ENCODE results near the gene EXOSC3. TPM values are rescaled to one million over a fixed set of nuclear protein-coding genes. Genes with fewer than 3 reads are reported as not detected.
"Not testable (repeated sequence)": the region's sequence is repeated elsewhere in the genome, so short reads cannot be mapped to it uniquely, and the experiment has no call there.

EXOSC3 gene
- total and polyA plus RNA-seq, 3 experiments from 2014 or later, result 23.8 to 112 (median 107) TPM

DNA sequence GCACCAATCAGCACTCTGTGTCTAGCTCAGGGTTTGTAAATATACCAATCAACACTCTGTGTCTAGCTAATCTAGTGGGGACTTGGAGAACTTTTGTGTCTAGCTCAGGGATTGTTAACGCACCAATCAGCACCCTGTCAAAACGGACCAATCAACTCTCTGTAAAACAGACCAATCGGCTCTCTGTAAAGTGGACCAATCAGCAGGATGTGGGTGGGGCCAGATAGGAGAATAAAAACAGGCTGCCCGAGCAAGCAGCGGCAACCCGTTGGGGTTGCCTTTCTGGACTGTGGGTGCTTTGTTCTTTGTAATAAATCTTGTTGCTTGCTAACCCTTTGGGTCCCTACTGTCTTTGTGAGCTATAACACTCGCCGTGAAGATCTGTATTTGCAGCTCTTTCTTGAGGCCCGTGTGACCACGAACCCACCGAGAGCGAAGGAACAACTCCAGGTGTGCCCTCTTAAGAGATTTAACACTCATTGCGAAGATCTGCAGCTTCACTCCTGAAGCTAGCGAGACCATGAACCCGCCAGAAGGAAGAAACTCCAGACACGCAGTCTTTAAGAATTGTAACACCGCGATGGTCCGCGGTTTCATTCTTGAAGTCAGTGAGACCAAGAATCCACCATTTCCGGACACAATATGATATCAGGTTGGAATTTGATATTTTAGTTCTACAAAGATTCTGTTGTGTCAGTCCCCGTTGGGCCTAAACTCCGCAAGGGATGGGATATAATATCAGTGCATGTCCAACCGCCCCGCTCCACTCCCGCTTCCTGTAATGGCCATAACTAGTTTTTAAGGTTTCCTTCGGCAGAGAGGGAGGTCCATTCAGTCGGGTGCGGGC is 32.0 kb downstream of the EXOSC3 start:
- H3K27me3 ChIP-seq (ENCODE audit: insufficient read depth, low read length, poor library complexity, severe bottlenecking), result no peaks in the 10 kb centered on the region
- H3K27ac ChIP-seq (ENCODE audit: low read depth, low read length), result peak overlapping the region; percentile 85
- H3K36me3 ChIP-seq (ENCODE audit: insufficient read depth, low read length), result no peaks in the 10 kb centered on the region
- peak overlapping the region; percentile 99 for H3K4me3 ChIP-seq (ENCODE audit: low read length)
- peaks cover 33 to 46% (median 35%) of the 10 kb centered on the region in 3 donors for H3K4me1 Mint-ChIP-seq
- H3K4me3 Mint-ChIP-seq, result peak overlapping the region; percentile 96 to 99 (median 97)
- H3K4me1 ChIP-seq (ENCODE audit: insufficient read depth, low read length), result peaks cover 16% of the 10 kb centered on the region
- ChIA-PET POLR2A (interaction anchor here (1.1 kb wide), 1 partner anchor 48 kb away, joined by 3 read pairs; the partner anchor contains the start of gene DCAF10), CTCF (interaction anchor here (0.8 to 1.6 kb wide), 3 partner anchors 9 to 20 kb away, joined by 3 read pairs; no protein-coding TSS in a partner anchor)
- H3K27me3 Mint-ChIP-seq, result peaks cover 0 to 1% of the 10 kb centered on the region in 2 donors
- no peaks in the 10 kb centered on the region for H3K9me3 Mint-ChIP-seq
- peak in 1 of 5 donors; percentile 8 for DNase-seq
- no peaks in the 10 kb centered on the region for H3K9me3 ChIP-seq (ENCODE audit: low read length)
- H3K27ac Mint-ChIP-seq, result peak overlapping the region; percentile 71 to 98 (median 96)
- H3K36me3 Mint-ChIP-seq, result peaks cover 0 to 14% (median 0%) of the 10 kb centered on the region in 3 donors

DNA sequence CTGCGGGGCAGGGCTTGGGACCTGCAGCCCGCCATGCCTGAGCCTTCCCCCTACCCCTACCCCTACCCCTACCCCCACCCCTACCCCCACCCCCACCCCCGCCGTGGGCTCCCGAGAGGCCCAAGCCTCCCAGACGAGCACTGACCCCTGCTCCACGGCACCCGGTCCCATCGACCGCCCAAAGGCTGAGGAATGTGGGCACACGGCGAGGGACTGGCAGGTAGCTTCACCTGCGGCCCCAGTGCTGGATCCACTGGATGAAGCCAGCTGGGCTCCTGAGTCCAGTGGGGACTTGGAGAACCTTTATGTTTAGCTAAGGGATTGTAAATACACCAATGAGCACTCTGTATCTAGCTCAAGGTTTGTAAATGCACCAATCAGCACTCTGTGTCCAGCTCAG is 32.8 kb downstream of the EXOSC3 start:
- POLR2A ChIA-PET, result interaction anchor here (1.1 kb wide), 1 partner anchor 48 kb away, joined by 3 read pairs; the partner anchor contains the start of gene DCAF10
- H3K27me3 ChIP-seq (ENCODE audit: insufficient read depth, low read length, poor library complexity, severe bottlenecking); H3K27me3 Mint-ChIP-seq; H3K36me3 Mint-ChIP-seq; DNase-seq; H3K36me3 ChIP-seq (ENCODE audit: insufficient read depth, low read length); H3K9me3 ChIP-seq (ENCODE audit: low read length); H3K9me3 Mint-ChIP-seq; H3K4me3 ChIP-seq (ENCODE audit: low read length); H3K27ac ChIP-seq (ENCODE audit: low read depth, low read length): not testable (repeated sequence)
- peaks cover 16% of the 10 kb centered on the region for H3K4me1 ChIP-seq (ENCODE audit: insufficient read depth, low read length)
- H3K27ac Mint-ChIP-seq, result peak overlapping the region in 1 of 8 donors; percentile 89
- peak overlapping the region in 3 of 7 donors; percentile 74 to 98 (median 97) for H3K4me3 Mint-ChIP-seq
- CTCF ChIA-PET, result interaction anchor here (0.8 to 1.6 kb wide), 3 partner anchors 8 to 19 kb away, joined by 3 read pairs; no protein-coding TSS in a partner anchor
- peaks cover 33 to 40% (median 33%) of the 10 kb centered on the region in 3 donors for H3K4me1 Mint-ChIP-seq

DNA sequence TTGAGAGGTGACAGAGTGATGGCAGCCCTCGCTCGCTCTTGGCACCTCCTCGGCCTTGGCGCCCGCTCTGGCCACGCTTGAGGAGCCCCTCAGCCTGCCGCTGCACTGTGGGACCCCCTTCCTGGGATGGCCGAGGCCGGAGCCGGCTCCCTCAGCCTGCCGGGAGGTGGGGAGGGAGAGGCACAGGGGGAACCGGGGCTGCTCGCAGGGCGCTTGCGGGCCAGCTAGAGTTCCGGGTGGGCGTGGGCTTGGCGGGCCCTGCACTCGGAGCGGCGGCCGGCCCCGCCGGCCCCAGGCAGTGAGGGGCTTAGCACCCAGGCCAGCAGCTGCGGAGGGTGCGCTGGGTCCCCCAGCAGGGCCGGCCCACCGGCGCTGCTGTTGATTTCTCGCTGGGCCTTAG is 33.2 kb downstream of the EXOSC3 start:
- H3K27me3 ChIP-seq (ENCODE audit: insufficient read depth, low read length, poor library complexity, severe bottlenecking); POLR2A ChIA-PET; H3K27ac Mint-ChIP-seq; H3K27me3 Mint-ChIP-seq; DNase-seq; H3K27ac ChIP-seq (ENCODE audit: low read depth, low read length); H3K9me3 Mint-ChIP-seq; H3K36me3 Mint-ChIP-seq; H3K4me3 ChIP-seq (ENCODE audit: low read length); H3K9me3 ChIP-seq (ENCODE audit: low read length); H3K36me3 ChIP-seq (ENCODE audit: insufficient read depth, low read length); H3K4me3 Mint-ChIP-seq: not testable (repeated sequence)
- CTCF ChIA-PET, result interaction anchor here (1.6 kb wide), 1 partner anchor 12 kb away, joined by 3 read pairs; no protein-coding TSS in a partner anchor
- peaks cover 16% of the 10 kb centered on the region for H3K4me1 ChIP-seq (ENCODE audit: insufficient read depth, low read length)
- H3K4me1 Mint-ChIP-seq, result peaks cover 33 to 43% (median 33%) of the 10 kb centered on the region in 3 donors

DNA sequence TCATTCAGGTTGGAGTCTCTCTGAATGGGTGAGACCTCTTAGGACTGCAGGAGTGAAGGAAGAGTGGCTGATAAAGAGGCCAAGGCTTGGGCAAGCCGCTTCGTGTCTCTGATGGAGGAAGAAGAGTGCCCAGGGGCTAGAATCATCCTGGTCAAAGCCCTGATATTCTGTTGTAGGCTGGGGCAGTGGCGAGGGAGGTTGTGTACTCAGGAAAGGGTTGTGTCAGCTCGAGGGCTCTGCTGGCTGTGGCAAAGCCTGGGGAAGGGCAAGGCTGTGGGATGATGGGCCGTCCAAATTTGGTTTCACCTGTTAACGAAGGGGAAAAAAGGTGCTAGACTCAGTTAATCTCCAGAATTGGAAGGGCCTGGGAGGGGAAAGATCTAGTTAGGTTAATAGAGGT is 33.7 kb downstream of the EXOSC3 start:
- Mint-ChIP-seq H3K9me3 (no peaks in the 10 kb centered on the region), H3K36me3 (peaks cover 0 to 7% (median 0%) of the 10 kb centered on the region in 3 donors), H3K27me3 (peaks cover 0 to 1% of the 10 kb centered on the region in 2 donors), H3K27ac (peak overlapping the region in 3 of 8 donors; percentile 42 to 78 (median 71)), H3K4me1 (peaks cover 31 to 40% (median 32%) of the 10 kb centered on the region in 3 donors), H3K4me3 (peak overlapping the region in 6 of 7 donors; percentile 11 to 78 (median 44))
- ChIA-PET POLR2A (interaction anchor here (0.7 kb wide), 1 partner anchor 111 kb away, joined by 3 read pairs; no protein-coding TSS in a partner anchor), CTCF (interaction anchor here (1.2 kb wide), 1 partner anchor 159 kb away, joined by 3 read pairs; no protein-coding TSS in a partner anchor)
- H3K4me3 ChIP-seq (ENCODE audit: low read length), result no peak overlapping the region
- H3K9me3 ChIP-seq (ENCODE audit: low read length), result no peaks in the 10 kb centered on the region
- H3K27ac ChIP-seq (ENCODE audit: low read depth, low read length), result no peak overlapping the region
- no peak for DNase-seq
- H3K27me3 ChIP-seq (ENCODE audit: insufficient read depth, low read length, poor library complexity, severe bottlenecking), result no peaks in the 10 kb centered on the region
- H3K36me3 ChIP-seq (ENCODE audit: insufficient read depth, low read length), result no peaks in the 10 kb centered on the region
- peaks cover 16% of the 10 kb centered on the region for H3K4me1 ChIP-seq (ENCODE audit: insufficient read depth, low read length)

DNA sequence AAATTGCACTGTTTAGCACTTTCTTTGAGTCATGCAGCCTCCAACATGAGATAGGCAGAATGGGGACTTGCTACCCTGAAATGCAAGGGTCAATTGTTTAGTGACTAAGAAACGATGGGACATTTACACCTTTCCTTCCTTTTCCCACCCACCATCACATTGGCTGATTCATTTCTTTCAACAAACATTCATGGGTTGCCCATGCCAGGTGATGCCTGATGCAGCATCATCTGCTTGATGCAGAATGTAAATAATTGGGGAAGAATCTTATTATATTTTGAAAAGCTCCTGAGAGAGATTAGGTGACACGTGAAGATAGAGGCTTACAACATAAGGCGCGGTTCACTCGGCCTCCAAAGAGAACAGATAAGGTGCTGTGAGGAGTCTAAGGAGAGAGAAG is 35.7 kb downstream of the EXOSC3 start:
- Histone ChIP-seq H3K4me1 (ENCODE audit: insufficient read depth, low read length) (peaks cover 7% of the 10 kb centered on the region), H3K27me3 (ENCODE audit: insufficient read depth, low read length, poor library complexity, severe bottlenecking) (no peaks in the 10 kb centered on the region), H3K27ac (ENCODE audit: low read depth, low read length) (no peak overlapping the region), H3K4me3 (ENCODE audit: low read length) (no peak overlapping the region), H3K9me3 (ENCODE audit: low read length) (no peaks in the 10 kb centered on the region), H3K36me3 (ENCODE audit: insufficient read depth, low read length) (no peaks in the 10 kb centered on the region)
- POLR2A ChIA-PET, result no interaction called here
- H3K4me1 Mint-ChIP-seq, result peaks cover 14 to 21% (median 18%) of the 10 kb centered on the region in 3 donors
- H3K9me3 Mint-ChIP-seq, result no peaks in the 10 kb centered on the region
- H3K4me3 Mint-ChIP-seq, result peak overlapping the region in 1 of 7 donors; percentile 66
- DNase-seq, result no peak
- H3K36me3 Mint-ChIP-seq, result peaks cover 0 to 7% (median 0%) of the 10 kb centered on the region in 3 donors
- no peak overlapping the region for H3K27ac Mint-ChIP-seq
- CTCF ChIA-PET, result no interaction called here
- H3K27me3 Mint-ChIP-seq, result peaks cover 0 to 4% of the 10 kb centered on the region in 2 donors

DNA sequence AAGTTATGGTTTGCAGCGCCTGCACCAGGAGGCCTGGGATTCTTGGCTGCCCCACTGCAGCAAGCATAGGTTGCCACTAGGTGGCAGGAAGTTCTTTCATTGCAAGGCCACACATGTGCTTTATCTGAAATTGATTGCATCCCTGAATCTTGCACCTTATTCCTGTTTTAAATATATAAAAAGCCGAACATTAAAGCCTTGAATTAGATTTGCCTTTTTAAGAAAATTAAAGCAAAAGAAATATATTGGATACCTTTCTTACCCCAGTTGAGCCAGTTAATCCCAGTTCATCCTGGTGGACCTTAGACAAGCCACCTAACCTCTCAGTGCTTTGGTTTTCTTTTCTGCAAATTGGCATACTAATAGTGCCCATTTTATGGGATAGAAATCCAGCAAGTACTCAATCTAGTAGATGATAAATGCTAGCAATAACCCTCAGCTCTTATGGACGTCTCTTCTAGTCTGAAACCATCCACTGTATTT is 37.6 kb downstream of the EXOSC3 start:
- DNase-seq, result peak; percentile 9 to 66 (median 24)
- H3K9me3 ChIP-seq (ENCODE audit: low read length), result no peaks in the 10 kb centered on the region
- H3K36me3 Mint-ChIP-seq, result no peaks in the 10 kb centered on the region
- no peaks in the 10 kb centered on the region for H3K4me1 ChIP-seq (ENCODE audit: insufficient read depth, low read length)
- H3K4me1 Mint-ChIP-seq, result peaks cover 0 to 6% (median 5%) of the 10 kb centered on the region in 3 donors
- no peak overlapping the region for H3K4me3 Mint-ChIP-seq
- H3K27me3 Mint-ChIP-seq, result peaks cover 0 to 6% of the 10 kb centered on the region in 2 donors
- H3K4me3 ChIP-seq (ENCODE audit: low read length), result no peak overlapping the region
- H3K27ac ChIP-seq (ENCODE audit: low read depth, low read length), result no peak overlapping the region
- POLR2A ChIA-PET, result no interaction called here
- no peaks in the 10 kb centered on the region for H3K9me3 Mint-ChIP-seq
- H3K36me3 ChIP-seq (ENCODE audit: insufficient read depth, low read length), result no peaks in the 10 kb centered on the region
- no peaks in the 10 kb centered on the region for H3K27me3 ChIP-seq (ENCODE audit: insufficient read depth, low read length, poor library complexity, severe bottlenecking)
- no peak overlapping the region for H3K27ac Mint-ChIP-seq
- CTCF ChIA-PET, result interaction anchor here (0.9 kb wide), 1 partner anchor 12 kb away, joined by 5 read pairs; no protein-coding TSS in a partner anchor

DNA sequence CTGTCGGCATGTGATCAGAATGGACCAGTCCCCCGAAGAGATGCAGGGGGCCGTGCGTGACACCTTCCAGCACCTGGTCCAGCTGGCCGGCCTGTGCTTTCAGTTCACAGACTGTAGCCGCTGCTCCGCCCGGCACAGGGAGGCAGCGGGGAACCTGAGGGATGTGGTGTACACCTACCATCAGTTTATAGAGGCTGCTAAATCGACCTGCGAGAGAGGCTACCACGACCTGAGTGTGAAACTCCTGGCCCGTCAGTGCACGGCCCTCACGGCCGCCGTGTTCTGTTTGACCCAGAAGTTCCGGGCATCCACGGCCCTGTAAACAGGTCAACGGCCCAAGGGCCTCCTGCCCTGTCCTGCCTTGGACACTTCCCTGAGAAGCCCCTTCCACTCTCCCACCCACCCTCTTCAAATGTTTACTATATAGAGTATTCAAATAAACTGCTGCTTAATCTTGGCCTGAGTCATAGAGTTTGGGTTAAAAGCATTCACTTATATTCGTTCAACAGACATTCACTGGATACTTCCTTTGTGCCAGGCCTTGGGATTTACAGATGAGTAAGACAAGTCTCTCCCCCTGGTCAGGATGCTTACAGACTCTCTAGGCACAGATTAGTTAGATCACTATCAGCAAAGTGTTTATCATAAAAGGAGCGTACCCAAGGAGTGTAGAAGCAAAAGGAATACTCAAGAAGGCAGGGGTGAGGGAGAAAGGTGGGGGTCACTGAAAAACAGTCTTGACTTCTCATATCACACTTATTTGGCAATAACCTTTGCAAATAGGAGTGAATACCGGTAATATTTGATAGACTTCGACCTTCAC is 38.2 kb downstream of the EXOSC3 start:
- Histone ChIP-seq H3K4me1 (ENCODE audit: insufficient read depth, low read length) (no peaks in the 10 kb centered on the region), H3K9me3 (ENCODE audit: low read length) (no peaks in the 10 kb centered on the region), H3K27ac (ENCODE audit: low read depth, low read length) (no peak overlapping the region), H3K36me3 (ENCODE audit: insufficient read depth, low read length) (no peaks in the 10 kb centered on the region), H3K27me3 (ENCODE audit: insufficient read depth, low read length, poor library complexity, severe bottlenecking) (no peaks in the 10 kb centered on the region), H3K4me3 (ENCODE audit: low read length) (no peak overlapping the region)
- DNase-seq, result no peak
- H3K4me3 Mint-ChIP-seq, result no peak overlapping the region
- peaks cover 0 to 7% of the 10 kb centered on the region in 2 donors for H3K27me3 Mint-ChIP-seq
- no peaks in the 10 kb centered on the region for H3K36me3 Mint-ChIP-seq
- CTCF ChIA-PET, result no interaction called here
- H3K4me1 Mint-ChIP-seq, result peaks cover 0 to 6% (median 5%) of the 10 kb centered on the region in 3 donors
- no peak overlapping the region for H3K27ac Mint-ChIP-seq
- H3K9me3 Mint-ChIP-seq, result no peaks in the 10 kb centered on the region
- POLR2A ChIA-PET, result no interaction called here

Measured in CD8-positive, alpha-beta memory T cell (primary cell).